ENCODE data around the gene PMEL. TPM values are rescaled to one million over a fixed set of nuclear protein-coding genes. Genes with fewer than 3 reads are reported as not detected.

Gene PMEL
- total and polyA plus RNA-seq, 2 donors (not counting 1 experiment from before 2014, with no cell fraction given): 0.32 to 0.46 TPM

GRCh38 chr12:56010111-56010570, 44.3 kb upstream of the PMEL start:
- Histone ChIP-seq H3K27me3 (replicated peaks in 1 of 4; ENCODE audit: control extremely low read depth in 1 of 4, control insufficient read depth in 3 of 4, insufficient read depth in 4 of 4, low read length in 3 of 4) (no peaks in the 10 kb centered on the region), H3K9ac (ENCODE audit: low read length) (no peak overlapping the region), H3K4me3 (ENCODE audit: control extremely low read depth in 1 of 5, extremely low read depth in 1 of 5, insufficient read depth in 1 of 5, low read depth in 2 of 5, low read length in 4 of 5) (no peak overlapping the region), H3K4me2 (replicated peaks; ENCODE audit: low read depth, low read length, poor library complexity, severe bottlenecking) (no peak overlapping the region), H3K9me3 (ENCODE audit: control extremely low read depth in 1 of 3, control insufficient read depth in 2 of 3, insufficient read depth in 1 of 3, low read length in 2 of 3) (no peaks in the 10 kb centered on the region), H3K36me3 (replicated peaks in 1 of 2; ENCODE audit: control extremely low read depth in 1 of 2, control insufficient read depth in 1 of 2, extremely low read depth in 1 of 2, insufficient read depth in 2 of 2, low read length in 1 of 2) (no peaks in the 10 kb centered on the region), H4K20me1 (ENCODE audit: control insufficient read depth, insufficient read depth, low read length, poor library complexity, severe bottlenecking) (no peaks in the 10 kb centered on the region), H3K27ac (ENCODE audit: low read length in 2 of 2) (no peak overlapping the region), H3K4me1 (ENCODE audit: control insufficient read depth in 2 of 2, insufficient read depth in 2 of 2, low read length in 2 of 2) (peaks cover 5 to 11% of the 10 kb centered on the region in 2 donors), H3K79me2 (ENCODE audit: control insufficient read depth, insufficient read depth, low read length) (no peaks in the 10 kb centered on the region), H2AFZ (ENCODE audit: insufficient read depth, low read depth, low read length, poor library complexity, severe bottlenecking) (no peak overlapping the region)
- TF ChIP-seq CTCF (IDR thresholded peaks at IDR 0.05): no peak
- no peak for TF ChIP-seq EZH2 (IDR thresholded peaks at IDR 0.05; ENCODE audit: borderline replicate concordance, insufficient read depth, low read depth, low read length, poor library complexity, severe bottlenecking)
- DNase-seq (no peak), ATAC-seq (ENCODE audit: low read depth) (no peak)
- H3K4me1 Mint-ChIP-seq: peaks cover 14% of the 10 kb centered on the region
- H3K27ac Mint-ChIP-seq: no peak overlapping the region
- POLR2A ChIA-PET: no interaction called here
- peak overlapping the region; percentile 16 for H3K4me3 Mint-ChIP-seq
- WGBS (ENCODE audit: insufficient coverage): no CpG with 5 or more reads among the region's 2 CpGs
- CTCF ChIA-PET: interaction anchor here (1.5 to 2.0 kb wide), 2 partner anchors 14 to 17 kb away, joined by 3 to 8 read pairs; no protein-coding TSS in a partner anchor
- intact Hi-C loops (cut with micrococcal nuclease): no loop called here
- no peaks in the 10 kb centered on the region for H3K27me3 Mint-ChIP-seq
- no peaks in the 10 kb centered on the region for H3K9me3 Mint-ChIP-seq (ENCODE audit: insufficient read depth)
